Activated CD4-positive, CD25-positive, alpha-beta regulatory T cell treated with anti-CD3 and anti-CD28 coated beads, Interleukin-2, amount 50 U/mL, for 24 hours (primary cell): ENCODE data around the gene MYH13.

Source experiments
- ATAC-seq, 2 donors: fragments of 150-1000 bp; cut with Tn5 transposase; one replicate each; pipeline ENCODE4 v1.10.0; 2021; ENCODE audit warnings: mild to moderate bottlenecking in 1 of 2, moderate library complexity in 1 of 2

MYH13 gene

DNA sequence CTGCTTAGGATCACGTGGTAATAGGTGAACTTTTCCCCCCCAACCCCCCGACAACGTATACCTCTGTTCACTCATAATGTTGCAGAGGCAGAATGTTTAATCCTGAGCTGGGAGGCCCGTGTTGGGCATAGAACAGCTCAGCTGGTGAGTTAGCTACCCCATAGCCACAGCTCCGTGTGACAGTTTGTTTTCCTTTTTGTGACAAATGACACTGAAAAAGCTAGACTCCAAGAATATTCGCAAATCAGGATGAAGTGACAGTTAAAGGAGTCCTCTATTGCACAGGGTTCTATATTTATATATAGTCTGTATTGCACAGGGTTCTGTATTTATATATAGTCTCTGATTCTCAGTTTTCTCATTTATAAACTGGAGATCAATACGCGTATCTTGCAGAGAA lies 33.8 kb downstream of the MYH13 start:
- ATAC-seq = no peak

DNA sequence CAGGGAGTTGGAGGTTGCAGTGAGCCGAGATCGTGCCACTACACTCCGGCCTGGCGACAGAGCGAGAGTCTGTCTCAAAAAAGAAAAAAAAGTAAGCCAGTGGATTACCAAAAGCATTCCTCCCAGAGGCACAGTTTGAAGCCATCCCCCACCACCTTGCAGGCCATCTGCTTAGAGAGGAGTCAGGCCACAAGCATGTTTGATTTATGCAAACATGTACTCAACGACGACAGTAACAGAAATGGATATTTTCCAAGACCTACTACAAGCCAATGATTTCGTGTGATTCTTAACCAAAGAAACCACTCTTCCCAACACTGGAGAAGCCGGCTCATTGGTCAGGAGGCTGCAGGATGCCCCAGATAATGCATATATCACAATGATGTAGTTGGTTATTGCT lies 34.8 kb downstream of the MYH13 start:
- no peak for ATAC-seq

DNA sequence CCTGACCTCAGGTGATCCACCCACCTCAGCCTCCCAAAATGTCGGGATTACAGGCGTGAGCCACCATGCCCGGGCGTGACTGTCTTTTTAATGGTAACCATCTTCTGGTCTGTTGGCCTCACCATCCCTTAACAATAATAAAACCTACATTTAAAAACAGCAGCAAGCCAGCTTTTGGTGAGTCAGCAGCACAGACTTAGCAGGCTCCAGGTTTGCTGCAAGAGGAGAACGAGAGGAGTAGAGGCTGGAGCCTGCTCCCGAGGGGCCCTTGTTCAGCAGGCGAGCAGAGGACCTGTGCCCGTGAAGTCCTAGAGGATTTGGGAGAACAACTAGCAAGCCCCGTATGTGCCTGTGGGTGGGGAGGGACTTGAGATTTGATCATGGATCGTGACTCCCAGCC lies 35.7 kb downstream of the MYH13 start:
- ATAC-seq = no peak

DNA sequence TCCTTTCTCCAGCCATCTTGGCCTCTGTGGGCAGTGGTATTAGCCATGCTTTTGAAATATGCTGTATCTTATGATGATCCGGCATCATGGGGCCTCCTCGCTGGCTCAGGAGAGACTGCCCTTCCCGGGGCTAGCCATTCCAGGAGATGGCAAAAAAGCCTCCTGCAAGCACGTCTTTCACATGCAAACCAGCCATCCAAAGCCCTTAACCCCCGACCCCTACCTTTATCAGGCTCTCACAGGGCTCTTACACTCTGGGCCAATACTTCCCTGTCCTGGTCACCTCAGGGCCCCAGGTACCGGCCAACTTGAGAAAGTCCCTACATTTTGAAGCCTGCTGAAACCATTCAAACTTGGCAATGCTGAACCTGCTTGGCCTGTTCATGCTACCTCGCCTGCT lies 36.4 kb downstream of the MYH13 start:
- no peak for ATAC-seq

DNA sequence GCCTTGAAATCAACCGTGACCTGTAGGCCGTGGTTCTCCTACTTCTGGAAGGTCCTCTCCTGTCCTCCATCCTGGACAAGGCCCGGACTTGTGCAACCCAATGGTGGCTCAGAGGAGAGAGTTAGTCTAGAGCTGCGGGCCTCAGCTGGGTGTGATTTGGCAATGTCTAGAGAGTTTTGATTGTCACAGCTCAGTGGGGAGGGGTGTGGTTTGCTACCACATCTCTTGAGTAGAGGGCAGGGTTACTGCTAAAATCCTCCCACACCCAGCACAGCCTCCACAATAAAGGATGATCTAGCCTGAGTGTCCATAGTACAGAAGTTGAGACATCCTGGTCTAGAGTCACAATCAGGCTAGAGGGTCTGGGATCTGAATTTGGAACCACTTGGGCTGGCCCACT lies 40.3 kb downstream of the MYH13 start:
- no peak for ATAC-seq

DNA sequence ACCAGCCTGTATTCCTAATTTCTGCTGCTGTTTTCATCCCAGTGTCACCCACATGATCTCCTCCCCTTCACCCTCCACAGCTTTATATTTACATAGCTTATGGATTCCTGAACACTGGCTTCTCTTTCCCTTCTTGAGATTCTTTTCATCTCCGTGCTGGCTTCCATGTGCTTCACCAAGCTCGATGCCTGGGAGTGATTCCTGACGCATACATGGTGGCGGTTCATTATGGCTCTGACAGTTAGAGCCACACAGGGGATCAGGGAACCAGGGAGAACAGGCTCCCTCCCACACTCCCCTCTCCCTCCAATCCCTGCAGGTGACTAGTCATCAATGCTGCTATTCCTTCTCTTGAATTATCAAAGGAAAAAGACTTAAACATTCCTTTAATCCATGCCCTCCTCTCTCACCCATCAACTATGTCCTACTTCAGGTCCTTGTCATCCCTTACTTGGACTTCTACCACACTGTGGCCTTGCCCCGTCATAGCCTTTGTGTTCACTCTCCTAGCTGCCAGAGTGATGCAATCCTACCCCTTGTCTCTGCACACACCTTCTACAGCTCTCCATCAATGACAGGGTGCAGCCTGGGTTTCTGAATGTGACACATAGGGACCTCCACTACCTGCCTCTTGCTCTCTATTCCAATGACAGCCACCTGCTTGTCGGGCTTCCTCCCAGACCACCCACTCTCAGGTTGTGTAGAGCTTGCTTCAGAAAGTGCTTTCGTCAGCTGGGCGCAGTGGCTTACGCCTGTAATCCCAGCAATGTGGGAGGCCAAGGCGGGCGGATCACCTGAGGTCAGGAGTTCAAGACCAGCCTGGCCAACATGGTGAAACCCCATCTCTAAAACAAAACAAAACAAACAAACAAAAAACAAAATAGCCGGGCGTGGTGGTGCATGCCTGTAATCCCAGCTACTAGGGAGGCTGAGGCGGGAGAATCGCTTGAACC lies 43.6 kb downstream of the MYH13 start:
- no peak for ATAC-seq

DNA sequence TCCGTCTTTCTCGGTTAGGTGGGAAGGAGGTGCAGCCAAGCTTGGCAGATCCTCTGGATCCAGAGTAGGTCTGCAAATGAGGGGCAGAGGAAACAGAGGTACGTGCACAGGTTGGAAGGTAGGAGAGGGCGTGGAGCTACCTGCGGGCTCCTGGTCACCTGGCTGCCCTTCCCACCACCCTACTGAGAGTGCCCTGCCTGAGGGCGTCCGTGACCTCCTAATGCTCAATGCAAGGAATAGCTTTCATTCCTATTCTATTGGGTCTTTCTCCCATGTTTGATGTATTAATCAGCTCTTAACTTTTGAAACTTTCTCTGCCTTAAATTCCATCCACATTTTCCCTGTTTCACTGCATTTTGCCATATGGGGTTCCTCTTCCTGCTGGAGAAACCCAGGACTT lies 44.6 kb downstream of the MYH13 start:
- ATAC-seq = no peak

DNA sequence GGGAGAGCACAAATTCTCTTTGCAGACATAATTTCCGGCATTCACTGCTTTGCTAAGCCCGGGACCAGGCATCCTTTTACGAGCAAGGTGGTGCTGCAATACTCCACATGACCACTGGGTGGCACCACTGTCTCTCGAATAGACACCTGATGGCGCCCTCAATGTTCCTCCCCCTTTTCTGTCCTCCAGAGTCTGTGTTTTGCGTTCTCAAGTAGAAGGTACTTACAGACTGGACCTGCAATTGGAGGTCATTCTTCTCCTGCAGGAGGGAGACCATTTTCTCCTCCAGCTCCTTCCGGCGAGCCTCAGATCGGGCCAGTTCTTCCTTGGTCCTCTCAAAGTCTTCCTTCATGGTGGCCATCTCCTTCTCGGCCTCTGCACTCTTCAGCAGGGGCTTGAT lies 45.2 kb downstream of the MYH13 start:
- no peak for ATAC-seq

DNA sequence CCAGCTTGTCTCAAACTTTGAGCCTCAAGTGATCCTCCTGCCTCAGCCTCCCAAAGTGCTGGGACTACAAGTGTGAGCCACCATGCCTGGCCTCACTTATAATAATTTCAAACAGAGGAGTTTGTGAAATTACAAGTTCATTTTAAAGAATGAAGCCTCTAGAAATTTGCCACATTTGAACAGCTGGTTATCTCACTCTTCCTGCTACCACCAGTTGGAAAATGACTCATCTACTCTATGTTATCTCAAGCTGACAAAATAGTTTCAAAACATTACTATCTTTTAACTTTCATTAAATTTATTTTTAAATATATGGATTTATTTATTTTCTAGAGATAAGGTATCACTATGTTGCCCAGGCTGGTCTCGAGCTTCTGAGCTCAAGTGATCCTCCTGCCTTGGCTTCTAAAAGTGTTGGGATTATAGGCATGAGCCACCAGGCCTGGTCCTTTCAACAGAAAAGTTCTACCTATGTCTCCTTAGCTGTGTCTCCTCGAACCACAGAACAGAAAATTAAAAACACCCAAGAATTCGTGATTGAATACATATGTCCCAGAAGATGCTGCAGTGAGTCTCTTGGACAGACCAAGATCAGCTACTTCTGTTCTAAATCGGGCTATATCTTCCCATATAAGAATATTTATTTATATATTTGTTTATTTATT lies 47.6 kb downstream of the MYH13 start:
- ATAC-seq = no peak

DNA sequence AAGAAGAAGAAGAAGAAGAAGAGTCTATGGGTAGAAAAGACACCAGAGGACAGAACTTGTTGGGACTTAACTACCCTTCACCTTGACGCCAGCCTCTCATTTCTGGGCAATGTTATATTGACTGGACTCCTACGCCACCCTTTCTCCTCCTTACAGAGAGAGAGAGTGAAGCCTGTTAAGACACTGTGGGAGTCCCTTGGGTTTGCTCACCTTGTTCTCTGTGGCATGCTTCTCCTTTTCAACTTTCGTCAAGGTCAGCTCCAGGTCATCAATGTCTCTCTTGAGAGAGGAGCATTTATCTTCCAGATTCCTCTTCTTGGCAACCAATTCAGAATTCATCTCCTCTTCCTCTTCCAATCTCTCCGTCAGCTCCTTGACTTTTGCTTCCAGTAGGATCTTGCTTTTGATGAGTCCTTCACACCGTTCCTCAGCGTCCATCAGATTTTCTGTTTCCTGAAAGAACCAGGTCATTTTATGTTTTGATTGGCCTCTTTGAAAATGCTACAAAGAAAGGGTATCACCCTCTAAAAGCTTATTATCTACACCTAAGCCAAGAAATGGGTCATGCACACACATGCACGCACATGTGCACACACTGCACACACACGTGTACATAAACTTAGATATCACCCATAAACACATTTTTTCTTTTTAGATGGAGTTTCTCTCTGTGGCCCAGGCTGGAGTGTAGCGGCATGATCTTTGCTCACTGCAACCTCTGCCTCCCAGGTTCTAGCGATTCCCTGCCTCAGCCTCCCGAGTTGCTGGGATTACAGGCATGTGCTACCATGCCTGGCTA lies 48.8 kb downstream of the MYH13 start:
- ATAC-seq = no peak

DNA sequence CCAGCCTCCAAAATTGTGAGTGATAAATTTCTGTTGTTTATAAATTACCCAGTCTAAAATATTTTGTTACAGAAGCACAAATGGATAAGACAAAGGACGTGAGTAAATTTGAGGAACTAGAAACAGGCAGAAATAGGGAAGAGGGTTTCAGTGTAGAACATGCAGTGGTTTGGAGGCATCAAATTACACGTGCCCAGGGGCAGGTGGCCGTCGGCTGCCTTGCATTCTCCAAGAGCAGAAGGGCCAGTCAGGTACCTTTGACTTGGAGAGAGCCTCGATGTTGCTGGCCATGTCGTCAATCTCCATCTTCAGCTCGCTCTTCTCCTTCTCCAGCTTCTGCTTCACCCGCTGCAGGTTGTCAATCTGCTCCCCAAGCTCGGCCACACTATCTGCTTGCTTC lies 54.3 kb downstream of the MYH13 start:
- ATAC-seq = no peak

DNA sequence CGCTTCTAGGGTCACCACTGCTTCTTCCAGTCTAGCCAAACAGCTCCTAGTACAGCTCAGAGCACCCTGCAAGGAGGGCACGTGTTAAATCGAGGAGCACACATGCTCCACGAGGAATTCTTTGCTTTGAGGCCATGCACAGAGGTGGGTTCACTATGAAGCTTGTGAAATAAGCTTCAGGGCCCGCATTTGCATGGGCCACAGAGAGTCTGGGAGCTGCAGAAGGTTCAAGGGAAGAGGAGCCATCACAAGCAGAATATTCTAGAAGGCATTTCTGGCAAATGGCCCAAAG lies 55.3 kb downstream of the MYH13 start:
- no peak for ATAC-seq

DNA sequence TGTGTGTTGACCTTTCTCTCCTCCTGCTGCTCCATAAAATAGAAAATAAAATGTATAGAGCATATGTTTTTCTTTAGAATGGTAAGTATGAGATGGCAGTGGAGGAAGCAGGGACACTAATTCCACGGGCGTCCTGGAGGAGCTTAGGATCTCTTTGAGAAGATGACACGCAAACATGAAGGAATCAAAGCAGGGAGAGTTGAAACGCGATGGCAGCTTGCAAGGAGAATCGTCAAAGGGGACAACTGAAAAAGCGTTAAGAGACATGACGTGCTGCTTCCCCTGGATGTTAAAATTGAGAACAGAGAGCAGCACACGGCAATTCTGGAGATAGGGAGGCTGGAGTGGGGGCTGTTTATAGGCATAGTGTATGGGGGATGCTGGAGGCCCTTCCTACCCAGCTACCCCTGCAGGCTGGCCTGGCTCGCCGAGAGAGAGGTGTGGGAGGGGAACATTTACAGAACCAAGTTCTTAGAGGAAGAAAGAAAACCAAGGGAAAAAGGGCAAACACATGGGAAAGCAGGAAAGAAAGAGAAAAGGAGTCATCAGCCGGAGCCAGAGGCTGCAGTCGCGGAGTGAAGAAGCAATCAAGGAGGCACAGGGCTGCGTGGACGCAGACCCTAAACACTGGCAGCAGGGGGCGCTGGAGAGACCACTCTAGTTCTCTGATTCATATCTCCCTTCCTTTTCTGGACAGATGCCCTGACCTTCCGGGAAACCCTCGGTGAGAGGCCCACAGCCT lies 55.8 kb downstream of the MYH13 start:
- peak in 1 of 2 donors; percentile 13 for ATAC-seq

DNA sequence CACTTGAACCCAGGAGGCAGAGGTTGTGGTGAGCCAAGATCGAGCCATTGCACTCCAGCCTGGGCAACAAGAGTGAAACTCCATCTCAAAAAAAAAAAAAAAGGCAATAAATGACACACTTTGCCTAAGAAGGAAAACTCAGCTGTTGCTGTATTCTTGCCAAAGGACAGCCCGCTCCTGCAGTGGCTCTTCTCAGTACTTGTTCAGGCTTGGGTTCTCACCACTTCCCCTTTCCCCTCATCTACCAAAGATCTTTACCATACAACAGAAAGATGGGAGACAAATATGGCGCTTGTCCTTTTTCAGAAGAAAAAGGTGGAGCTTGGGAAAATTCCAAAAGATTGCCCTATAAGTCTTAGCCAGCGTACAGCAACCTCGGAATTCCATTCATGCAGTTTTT lies 58.5 kb downstream of the MYH13 start:
- ATAC-seq = no peak

DNA sequence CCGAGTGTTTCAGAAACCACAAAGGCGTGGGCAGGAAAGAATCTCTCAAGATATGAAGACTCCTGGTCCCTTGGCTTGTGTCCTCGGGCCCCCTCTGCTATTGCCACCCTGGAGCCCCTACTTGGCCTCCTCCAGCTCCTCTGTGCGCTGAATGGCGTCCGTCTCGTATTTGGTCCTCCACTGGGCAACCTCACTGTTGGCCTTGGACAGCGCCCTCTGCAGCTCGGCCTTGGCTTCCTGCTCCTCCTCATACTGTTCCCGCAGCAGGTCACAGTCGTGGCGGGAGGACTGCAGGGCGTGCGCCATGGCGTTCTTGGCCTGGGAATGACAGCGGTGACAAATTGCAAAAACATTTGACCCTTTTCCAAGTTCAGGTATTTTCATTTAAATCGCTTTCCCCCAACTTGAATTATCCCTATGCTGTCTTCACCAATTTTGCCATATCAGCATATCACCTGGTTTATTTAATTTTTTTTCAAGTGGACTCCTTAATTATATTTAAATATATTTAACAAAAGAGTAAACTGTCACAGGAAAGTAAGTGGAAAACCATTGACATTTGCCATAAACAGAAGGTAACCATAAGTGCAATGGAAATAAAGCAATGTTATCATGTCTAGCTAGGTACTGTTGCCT lies 59.7 kb downstream of the MYH13 start:
- ATAC-seq = no peak

DNA sequence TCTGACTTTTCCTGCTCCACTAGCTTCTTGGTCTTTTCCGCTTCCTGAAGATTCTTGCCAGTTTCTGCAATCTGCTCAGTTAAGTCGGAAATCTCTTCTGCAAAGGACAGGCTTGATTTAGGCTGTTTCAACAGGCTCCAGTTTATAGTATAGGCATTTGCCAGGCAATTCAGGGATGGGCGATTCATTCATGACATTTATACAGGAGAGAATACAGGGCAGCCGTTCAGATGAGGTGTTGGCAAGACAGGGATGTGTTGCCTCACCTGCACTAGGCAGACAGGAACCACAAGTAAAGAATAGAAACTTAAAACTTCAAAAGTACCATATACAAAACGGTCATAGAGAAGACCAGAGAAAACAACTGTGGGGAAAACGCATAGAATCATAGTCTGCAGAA lies 61.7 kb downstream of the MYH13 start:
- no peak for ATAC-seq

DNA sequence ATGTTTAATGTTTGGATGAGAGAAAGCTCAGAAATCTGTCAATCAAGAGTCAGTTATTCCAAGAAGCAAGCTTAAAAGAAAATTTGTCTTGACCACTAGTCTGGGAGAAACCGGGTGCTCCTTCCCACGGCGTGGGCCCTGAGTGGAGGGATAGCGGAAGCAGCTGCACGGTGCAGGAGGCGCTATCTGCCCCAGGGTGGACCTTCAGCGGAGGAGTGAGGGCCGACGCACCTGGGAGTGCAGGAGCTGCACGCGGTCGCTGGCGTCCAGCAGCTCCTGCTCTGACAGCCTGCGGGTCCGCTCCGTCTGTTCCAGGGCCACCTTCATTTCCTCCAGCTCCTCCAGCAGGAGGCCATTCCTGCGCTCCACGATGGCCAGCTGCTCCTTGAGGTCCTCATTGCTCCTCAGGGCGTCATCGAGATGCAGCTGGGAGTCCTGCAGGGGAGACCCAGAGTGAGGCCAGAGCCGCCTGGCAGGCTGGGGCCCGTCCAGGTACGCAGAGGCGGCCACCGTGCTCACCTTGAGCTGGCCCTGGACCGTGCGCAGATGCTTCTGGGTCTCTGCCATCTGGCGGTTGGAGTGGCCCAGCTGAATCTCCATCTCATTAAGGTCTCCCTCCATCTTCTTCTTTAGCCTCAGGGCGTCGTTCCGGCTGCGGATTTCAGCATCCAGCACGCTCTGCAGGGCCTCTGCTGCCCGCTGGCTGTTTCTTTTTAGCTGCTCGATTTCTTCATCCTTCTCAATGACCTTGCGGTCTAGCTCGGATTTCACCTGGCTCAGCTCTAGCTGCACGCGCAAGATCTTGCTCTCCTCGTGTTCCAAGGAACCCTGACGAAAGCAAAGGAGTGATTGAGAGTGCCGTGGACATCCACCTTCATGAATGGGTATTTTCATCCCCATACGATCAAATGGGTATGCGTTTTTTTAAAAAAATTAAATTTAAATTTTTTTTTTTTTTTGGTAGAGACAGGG lies 63.5 kb downstream of the MYH13 start:
- no peak for ATAC-seq

DNA sequence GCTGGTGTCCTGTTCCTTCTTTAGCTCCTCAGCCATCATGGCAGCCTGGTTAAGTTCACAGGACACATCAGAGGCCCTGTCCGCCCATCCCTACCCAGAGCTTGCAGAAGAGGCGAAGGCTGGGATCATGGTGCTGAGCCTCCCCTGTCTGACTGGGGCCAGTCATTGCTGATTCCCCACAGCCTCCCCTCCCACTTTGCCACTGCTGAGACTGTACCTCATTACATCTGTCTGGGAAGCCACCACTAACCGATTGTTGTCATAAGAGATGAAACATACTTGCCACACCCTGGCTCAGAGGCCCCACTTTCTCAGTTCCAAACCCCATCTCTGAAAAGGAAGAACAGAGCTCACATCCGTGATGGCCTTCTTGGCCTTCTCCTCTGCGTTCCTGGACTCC lies 66.2 kb downstream of the MYH13 start:
- ATAC-seq = no peak

DNA sequence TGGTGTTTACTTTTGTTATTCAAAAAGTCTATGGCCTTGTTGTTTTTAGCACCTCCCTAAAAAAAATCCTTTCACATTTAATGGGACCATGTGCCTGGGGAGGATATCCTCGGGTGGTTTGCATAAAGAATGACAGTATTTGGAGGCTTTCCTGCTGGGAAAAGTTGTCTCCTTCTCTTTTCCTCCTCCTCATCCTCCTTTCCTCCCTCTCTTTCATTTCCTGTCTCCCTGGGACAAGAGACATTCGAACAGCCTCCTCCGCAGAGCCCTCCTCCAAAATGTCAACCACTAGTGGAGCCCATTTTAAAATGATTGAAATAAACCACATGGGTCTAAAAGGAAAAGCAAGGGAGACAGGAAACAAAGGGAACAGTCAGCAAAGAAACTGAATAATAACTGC lies 67.4 kb downstream of the MYH13 start:
- ATAC-seq = no peak

DNA sequence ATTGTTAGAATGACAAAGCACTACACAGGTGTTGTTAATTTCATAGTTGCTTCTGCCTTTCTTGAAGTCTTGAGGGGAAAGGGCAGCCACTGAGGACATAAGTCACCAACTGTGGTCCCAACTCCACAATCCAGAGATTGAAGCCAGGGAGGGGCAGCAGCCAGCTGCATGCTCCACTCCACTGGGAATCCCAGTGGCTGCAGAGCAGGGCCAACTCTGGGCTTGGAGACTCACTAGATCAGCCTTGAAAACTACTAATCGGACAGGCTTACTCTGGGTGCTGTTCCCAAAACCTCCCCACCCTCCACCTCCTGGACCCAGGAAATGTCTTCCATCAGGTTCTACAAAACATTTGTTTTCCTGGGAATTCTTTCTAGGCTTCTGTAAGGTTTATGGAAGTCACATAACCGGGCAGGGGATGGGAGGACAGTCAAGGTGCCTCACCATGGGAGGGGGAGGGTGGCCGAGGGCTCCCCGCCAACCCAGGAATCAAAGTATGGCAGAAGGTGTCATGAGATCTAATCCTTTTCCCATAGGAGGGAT lies 68.0 kb downstream of the MYH13 start:
- no peak for ATAC-seq

DNA sequence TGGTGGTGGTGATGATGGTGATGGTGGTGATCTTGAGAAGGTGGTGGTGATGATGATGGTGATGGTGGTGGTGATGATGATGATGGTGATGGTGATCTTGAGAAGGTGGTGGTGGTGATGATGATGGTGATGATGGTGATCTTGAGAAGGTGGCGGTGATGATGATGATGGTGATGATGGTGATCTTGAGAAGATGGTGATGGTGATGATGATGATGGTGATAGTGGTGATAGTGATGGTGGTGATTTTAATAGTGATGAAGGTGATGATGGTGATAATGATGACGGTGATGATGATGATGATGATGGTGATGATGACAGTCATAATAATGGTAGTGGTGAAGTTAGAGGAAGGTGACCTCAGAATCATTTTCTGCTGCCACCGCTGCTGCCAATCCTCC lies 75.1 kb downstream of the MYH13 start:
- no peak for ATAC-seq
